ENCODE data around the gene BMP7. TPM values are rescaled to one million over a fixed set of nuclear protein-coding genes. Genes with fewer than 3 reads are reported as not detected.

Gene BMP7
- total and polyA plus RNA-seq, 9 donors, result 0.07 to 19.4 (median 0.83) TPM

DNA sequence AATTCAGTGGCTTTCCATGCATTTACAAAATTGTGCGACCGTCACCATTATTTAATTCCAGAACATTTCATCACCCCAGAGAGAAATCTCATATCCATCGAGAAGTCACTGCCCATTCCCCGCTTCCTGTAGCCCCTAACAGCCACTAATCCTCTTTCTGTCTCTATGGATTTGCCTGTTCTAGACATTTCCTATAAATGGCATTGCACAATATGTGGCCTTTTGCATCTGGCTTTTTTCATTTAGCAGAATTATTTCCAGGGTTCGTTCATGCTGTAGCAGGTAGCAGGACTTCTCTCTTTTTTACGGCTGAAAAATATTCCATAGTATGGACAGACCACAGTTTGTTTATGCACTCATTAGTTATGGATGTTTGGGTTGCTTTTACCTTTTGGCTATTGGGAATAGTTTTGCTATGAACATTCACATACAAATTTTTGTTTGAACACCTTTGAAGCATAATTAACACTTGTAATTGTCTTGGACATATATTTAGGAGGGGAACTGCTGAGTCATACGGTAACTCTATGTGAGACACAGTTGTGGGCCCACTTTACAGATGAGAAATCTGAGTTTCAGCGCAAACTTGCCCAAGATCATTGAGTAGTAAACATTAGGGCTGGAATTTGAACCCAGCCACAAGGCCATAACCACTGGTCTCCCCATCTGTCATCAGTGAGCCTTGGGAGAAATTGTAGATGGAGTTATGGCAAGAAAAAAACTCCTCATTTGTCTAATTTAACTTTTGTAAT, 126.9 kb downstream of the BMP7 start:
- Histone ChIP-seq H3K27ac (no peak overlapping the region), H3K9me3 (no peaks in the 10 kb centered on the region), H3K36me3 (no peaks in the 10 kb centered on the region), H3K27me3 (no peaks in the 10 kb centered on the region), H3K4me3 (no peak overlapping the region), H3K4me1 (ENCODE audit: insufficient read depth) (no peaks in the 10 kb centered on the region)
- 90 to 94% (median 91%) methylated on average over 8 of the region's 8 CpGs for WGBS, 3 donors
- DNase-seq, result no peak
- intact Hi-C loops (cut with DNase I), result no loop called here
- TF ChIP-seq POLR2A (IDR thresholded peaks at IDR 0.05) (no peak), EP300 (IDR thresholded peaks at IDR 0.05) (no peak)
- TF ChIP-seq, protein P1, sequence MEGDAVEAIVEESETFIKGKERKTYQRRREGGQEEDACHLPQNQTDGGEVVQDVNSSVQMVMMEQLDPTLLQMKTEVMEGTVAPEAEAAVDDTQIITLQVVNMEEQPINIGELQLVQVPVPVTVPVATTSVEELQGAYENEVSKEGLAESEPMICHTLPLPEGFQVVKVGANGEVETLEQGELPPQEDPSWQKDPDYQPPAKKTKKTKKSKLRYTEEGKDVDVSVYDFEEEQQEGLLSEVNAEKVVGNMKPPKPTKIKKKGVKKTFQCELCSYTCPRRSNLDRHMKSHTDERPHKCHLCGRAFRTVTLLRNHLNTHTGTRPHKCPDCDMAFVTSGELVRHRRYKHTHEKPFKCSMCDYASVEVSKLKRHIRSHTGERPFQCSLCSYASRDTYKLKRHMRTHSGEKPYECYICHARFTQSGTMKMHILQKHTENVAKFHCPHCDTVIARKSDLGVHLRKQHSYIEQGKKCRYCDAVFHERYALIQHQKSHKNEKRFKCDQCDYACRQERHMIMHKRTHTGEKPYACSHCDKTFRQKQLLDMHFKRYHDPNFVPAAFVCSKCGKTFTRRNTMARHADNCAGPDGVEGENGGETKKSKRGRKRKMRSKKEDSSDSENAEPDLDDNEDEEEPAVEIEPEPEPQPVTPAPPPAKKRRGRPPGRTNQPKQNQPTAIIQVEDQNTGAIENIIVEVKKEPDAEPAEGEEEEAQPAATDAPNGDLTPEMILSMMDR (IDR thresholded peaks at IDR 0.05), result no peak

DNA sequence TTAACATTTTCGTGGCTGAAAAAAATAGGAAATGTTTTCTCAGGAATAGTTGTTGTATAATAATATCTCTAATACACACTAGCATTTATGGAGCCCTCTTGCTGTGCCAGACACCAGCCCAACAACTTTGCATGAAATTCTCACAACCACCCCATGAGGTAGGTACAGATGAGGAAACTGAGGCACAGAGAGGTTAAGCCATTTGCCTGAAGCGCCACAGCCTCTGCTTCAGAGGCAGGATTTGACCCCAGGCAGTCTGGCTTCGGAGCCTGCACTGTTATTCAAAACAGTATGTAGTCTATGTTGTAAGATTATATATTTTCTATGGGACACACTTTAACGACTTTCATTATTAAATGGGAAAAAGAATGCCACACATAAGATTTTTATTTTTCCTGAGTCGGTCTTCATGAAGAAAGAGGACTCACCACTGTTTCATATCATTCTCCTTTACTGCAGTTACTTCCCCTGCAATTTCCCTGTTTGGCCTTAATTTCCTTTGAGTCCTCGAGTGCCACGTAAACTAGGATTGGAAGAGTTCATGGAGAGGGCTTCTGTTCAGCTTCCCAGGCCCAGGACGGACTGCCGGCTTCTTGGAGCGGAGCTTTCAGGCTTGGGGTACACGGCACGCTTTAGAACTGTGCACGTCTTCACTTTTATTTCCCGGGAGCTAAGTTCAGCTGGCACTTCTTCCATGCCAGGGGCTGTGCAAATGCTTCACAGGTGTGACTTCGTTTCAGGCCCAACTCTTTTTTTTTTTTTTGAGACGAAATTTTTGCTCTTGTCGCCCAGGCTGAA, 128.0 kb downstream of the BMP7 start:
- intact Hi-C loops (cut with DNase I), result no loop called here
- Histone ChIP-seq H3K4me3 (no peak overlapping the region), H3K27ac (no peak overlapping the region), H3K36me3 (no peaks in the 10 kb centered on the region), H3K4me1 (ENCODE audit: insufficient read depth) (no peaks in the 10 kb centered on the region), H3K9me3 (no peaks in the 10 kb centered on the region), H3K27me3 (no peaks in the 10 kb centered on the region)
- no peak for DNase-seq
- 78 to 80% (median 78%) methylated on average over 17 of the region's 17 CpGs for WGBS, 3 donors
- TF ChIP-seq POLR2A (IDR thresholded peaks at IDR 0.05) (no peak), EP300 (IDR thresholded peaks at IDR 0.05) (no peak)
- TF ChIP-seq, protein P1 (IDR thresholded peaks at IDR 0.05), result no peak

DNA sequence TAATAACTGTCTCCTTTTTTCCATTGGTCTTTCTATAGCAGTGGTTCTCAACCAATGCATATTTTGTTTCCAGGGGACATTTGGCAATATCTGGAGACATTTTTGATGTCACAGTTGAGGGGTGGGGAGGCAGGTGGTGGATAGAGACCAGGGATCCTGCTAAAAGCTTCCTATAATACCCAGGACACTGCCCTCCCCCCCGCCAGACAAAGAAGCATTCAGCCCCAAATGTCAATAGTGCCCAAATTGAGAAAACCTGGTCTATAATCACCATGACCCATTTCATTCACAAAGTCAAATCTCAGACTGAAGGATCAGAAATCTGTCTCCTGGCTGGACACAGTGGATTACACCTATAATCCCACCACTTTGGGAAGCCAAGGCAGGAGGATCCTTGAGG, 128.8 kb downstream of the BMP7 start:
- H3K27me3 ChIP-seq, result no peaks in the 10 kb centered on the region
- no peak for TF ChIP-seq EP300 (IDR thresholded peaks at IDR 0.05)
- TF ChIP-seq, protein P1 (IDR thresholded peaks at IDR 0.05), result no peak
- TF ChIP-seq POLR2A (IDR thresholded peaks at IDR 0.05), result no peak
- H3K4me3 ChIP-seq, result no peak overlapping the region
- H3K4me1 ChIP-seq (ENCODE audit: insufficient read depth), result no peaks in the 10 kb centered on the region
- no peaks in the 10 kb centered on the region for H3K36me3 ChIP-seq
- no peak overlapping the region for H3K27ac ChIP-seq
- DNase-seq, result no peak
- 90 to 96% (median 93%) methylated on average over 1 of the region's 1 CpG for WGBS, 3 donors
- intact Hi-C loops (cut with DNase I), result no loop called here
- no peaks in the 10 kb centered on the region for H3K9me3 ChIP-seq

DNA sequence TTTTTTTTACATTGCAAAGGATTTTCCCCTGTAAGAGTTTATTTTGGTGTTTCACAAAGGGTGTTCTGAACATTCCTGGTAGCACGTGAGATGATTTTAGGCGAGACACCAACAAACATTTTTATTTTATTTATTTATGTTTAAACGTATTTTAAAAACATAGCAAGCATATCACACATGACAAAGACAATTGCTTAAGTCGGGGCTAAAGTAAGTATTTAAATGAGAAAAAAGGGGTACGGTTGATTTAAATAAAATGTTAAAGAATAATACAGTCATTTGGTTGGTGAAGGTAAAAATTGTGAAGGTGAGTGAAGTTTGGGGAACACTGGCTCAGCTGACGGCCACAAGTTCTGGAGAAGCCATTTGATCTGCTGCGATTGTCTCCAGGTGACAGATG, 129.7 kb downstream of the BMP7 start:
- H3K27me3 ChIP-seq, result no peaks in the 10 kb centered on the region
- DNase-seq, result no peak
- H3K4me3 ChIP-seq, result no peak overlapping the region
- TF ChIP-seq, protein P1 (IDR thresholded peaks at IDR 0.05), result no peak
- TF ChIP-seq EP300 (IDR thresholded peaks at IDR 0.05), result no peak
- no peak for TF ChIP-seq POLR2A (IDR thresholded peaks at IDR 0.05)
- no peaks in the 10 kb centered on the region for H3K9me3 ChIP-seq
- no peaks in the 10 kb centered on the region for H3K36me3 ChIP-seq
- H3K27ac ChIP-seq, result no peak overlapping the region
- no peaks in the 10 kb centered on the region for H3K4me1 ChIP-seq (ENCODE audit: insufficient read depth)
- WGBS, 3 donors, result 71 to 74% (median 72%) methylated on average over 7 of the region's 7 CpGs
- intact Hi-C loops (cut with DNase I), result no loop called here
